SU-DHL-6 (cell line): ENCODE measurements around the gene RMDN3.

ENCODE experiments used
- EZH2phosphoT487 ChIP-seq: fragments of 200-600 bp; sonication (generic), shearing (Covaris generic); conservative IDR thresholded peaks from 2 replicates; pipeline ENCODE4 v1.6.1; 2018; ENCODE audit warnings: mild to moderate bottlenecking, antibody characterized with exemption, low read length, moderate library complexity, mixed read lengths
- TF ChIP-seq, protein P1 (sequence below): fragments of 200-600 bp; sonication (generic); IDR thresholded peaks from one replicate; pipeline ENCODE4 v1.5.1; 2017; ENCODE audit warnings: antibody characterized with exemption, mild to moderate bottlenecking, low read length, moderate library complexity; ENCODE audit not compliant: insufficient read depth, poor library complexity, severe bottlenecking

DNA sequence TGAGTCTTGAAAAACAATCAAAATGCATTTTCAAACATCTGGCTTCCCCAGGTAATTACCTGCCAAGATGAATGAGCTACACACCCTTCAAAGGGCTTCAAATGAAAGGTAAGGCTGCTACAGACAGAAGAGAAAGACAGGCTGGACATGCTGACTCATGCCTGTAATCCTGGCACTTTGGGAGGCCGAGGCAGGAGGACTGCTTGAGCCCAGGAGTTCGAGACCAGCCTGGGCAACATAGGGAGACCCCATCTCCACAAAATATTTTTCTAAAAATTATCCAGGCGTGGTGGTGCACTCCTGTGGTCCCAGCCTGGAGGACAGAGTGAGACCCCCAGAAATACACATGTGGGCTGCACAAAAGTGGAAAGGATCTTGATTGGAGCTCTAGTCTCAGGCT is 37.3 kb upstream of the RMDN3 start:
- TF ChIP-seq, protein P1, sequence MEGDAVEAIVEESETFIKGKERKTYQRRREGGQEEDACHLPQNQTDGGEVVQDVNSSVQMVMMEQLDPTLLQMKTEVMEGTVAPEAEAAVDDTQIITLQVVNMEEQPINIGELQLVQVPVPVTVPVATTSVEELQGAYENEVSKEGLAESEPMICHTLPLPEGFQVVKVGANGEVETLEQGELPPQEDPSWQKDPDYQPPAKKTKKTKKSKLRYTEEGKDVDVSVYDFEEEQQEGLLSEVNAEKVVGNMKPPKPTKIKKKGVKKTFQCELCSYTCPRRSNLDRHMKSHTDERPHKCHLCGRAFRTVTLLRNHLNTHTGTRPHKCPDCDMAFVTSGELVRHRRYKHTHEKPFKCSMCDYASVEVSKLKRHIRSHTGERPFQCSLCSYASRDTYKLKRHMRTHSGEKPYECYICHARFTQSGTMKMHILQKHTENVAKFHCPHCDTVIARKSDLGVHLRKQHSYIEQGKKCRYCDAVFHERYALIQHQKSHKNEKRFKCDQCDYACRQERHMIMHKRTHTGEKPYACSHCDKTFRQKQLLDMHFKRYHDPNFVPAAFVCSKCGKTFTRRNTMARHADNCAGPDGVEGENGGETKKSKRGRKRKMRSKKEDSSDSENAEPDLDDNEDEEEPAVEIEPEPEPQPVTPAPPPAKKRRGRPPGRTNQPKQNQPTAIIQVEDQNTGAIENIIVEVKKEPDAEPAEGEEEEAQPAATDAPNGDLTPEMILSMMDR, result no peak
- no peak for TF ChIP-seq EZH2phosphoT487
